Activated CD4-positive, alpha-beta T cell treated with anti-CD3 and anti-CD28 coated beads, Interleukin-2, amount 50 U/mL, for 4 hours (primary cell): ENCODE results near the gene SLA2.

Experiments
- DNase-seq, 2 experiments: peaks; one replicate each; pipeline ENCODE4 v3.0.0-alpha.2; 2020

SLA2 gene

DNA sequence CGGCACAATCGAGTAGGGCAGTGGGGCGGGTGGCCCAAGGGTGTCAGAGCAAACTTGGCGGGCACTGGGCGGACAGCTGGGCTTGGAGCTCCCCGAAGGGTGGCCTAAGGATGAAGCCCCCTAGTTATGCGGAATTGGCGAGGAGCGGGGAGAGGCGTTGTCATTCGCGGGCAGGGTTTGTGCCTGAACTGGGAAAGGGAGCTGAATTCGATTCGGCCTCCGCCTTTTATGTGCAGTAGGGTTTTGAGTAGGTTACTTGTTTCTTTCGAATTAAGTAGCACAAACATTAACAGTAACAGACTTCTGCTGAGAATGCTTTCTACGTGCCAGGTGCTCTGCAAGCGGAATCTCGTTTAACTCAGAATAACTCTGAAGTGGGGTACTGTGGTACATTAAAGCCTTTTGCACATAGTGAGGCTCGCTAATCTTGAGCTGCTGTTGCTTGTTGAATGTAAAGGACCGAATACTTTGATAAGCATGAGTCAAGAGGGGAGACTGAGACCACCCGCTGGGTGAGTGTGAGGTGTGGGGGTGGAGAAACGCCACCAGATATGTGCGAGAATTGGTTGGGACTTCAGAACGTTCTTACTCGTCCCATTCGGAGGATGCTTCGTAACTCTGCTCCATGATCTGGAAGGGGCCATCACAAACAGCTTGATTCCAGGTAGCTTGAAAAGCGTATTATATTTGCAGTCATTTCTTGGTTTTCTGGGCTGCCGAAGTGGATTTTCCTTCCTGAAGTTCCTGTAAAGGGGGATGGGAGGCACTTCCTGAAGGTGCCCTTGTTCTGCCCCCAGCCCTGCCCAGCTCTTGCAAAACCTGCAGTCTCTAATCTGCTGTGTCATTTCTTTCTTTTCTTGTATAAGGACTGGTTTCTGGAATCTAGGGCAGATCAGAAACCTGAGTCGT lies 39.6 kb downstream of the SLA2 start:
- no peak for DNase-seq

DNA sequence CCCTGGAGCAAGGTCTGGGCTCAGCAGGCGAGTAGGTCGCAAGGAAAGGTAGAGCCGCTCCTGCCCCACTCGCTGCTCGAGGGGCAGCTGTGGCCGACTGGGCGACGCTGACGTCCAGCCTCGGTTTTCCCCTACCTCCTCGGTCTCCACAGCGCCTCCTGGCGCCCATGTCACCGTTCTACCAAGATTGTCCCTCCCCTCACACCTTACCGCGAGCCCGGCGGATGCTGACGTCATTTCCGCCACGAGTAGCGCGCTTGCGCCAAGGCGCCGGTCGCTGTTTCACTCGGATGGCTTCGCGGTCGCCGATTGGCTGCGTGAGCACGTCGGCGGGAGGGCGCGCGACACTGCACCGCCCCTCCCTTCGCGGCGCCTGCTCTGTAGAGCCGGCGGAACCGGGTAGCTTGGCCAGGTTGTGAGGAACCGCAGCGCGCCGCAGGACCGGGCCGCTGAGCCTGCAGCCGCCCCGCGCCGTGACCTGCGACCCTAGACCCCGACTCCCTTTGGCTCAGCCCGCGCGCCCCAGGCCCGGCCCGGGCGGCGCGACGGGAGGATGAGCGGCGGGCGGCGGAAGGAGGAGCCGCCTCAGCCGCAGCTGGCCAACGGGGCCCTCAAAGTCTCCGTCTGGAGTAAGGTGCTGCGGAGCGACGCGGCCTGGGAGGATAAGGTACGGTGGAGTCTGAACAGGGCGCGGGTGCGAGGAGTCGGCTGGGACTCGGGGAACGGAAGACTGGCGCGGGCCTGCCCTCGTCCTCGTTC lies 40.4 kb downstream of the SLA2 start, which contains the start of gene RAB5IF:
Gene RAB5IF (plus strand): TSS at position 381 of the 759 bp plus-strand sequence. CDS start 173 bp downstream, at position 554.
- peak; percentile 98 for DNase-seq

DNA sequence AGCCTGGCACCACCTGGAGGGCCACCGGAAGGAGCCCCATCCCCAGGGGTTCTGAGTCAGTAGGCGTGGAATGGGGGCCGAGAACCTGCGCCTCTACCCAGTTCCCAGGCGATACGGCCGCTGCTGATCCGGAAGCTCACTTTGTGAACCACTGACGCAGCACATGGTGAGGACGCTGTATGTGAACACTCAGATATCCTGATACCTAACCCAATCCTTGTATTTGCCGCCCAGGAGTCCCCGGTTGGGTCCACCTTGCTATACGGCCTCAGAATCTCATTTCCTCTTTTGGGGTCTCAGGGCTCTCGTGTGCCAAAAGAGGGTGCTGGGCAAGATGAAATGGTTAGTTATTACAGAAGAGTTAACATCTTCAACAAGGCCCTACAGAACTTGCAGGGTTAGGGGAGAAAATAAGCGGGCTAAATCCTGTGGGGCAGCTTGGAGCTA lies 41.0 kb downstream of the SLA2 start:
- DNase-seq, result peak; percentile 33 to 41

DNA sequence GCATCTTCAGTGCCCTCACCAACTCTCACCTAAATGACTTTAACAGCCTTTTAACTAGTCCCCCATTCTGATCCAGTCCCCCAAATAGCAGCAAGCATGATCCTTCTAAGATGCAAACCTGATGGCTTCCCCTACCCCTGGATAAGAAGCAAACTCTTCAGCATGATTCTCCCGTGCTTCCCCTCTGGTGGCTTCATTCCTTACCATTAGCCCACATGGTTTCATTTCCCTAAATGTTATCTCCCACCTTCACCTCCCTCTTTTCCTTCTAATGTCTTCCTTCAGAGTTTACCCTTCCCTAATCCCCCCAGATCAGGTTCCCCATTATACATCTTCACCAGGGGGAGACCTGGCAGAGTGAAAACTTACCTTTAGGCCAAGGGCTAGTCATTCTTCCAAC lies 44.5 kb downstream of the SLA2 start:
- DNase-seq, result no peak

DNA sequence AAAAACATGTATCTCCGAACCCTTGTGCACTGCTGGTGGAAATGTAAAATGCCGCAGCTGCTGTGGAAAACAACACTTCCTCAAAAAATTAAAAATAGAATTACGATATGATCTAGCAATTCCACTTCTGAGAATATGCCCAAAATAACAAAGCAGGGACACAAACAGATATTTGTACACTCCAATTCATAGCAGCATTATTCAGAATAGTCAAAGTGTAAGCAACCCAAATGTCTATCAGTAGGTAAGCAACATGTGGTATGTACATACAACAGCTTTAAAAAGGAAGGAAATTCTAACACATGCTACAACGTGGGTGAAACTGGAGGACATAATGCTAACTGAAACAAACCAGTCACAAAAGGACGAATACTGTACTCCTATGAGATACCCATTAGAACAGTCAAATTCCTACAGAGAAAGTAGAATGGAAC lies 46.1 kb downstream of the SLA2 start:
- DNase-seq, result no peak

DNA sequence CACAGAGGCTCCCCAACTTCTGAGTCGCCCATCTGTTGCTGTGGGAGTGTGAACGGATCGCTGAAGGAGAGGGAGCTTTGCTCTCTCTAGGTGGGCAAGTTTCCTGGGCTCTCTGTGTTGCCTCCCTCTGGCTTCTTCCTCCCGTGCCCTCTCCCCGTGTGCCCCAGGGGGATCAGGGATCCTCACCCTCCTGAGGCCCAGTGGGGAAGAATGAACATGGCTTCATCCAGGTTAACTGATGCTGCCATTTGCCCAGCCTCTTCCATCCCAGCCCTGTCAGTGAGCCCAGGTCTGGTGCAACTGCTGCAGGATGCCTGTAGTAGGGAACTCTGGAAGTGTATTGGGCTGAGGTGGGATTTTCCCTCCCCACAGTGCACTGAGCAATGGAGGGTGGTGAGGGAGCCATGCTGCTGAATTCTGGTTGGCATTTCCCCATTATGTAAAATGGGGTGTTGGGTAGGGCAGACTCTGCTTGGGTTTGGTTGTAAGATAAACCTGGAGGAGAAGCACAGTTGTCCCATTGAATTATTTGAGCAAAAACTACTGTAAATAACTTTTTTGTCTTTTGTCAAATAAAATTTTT lies 52.6 kb downstream of the SLA2 start:
- no peak for DNase-seq

DNA sequence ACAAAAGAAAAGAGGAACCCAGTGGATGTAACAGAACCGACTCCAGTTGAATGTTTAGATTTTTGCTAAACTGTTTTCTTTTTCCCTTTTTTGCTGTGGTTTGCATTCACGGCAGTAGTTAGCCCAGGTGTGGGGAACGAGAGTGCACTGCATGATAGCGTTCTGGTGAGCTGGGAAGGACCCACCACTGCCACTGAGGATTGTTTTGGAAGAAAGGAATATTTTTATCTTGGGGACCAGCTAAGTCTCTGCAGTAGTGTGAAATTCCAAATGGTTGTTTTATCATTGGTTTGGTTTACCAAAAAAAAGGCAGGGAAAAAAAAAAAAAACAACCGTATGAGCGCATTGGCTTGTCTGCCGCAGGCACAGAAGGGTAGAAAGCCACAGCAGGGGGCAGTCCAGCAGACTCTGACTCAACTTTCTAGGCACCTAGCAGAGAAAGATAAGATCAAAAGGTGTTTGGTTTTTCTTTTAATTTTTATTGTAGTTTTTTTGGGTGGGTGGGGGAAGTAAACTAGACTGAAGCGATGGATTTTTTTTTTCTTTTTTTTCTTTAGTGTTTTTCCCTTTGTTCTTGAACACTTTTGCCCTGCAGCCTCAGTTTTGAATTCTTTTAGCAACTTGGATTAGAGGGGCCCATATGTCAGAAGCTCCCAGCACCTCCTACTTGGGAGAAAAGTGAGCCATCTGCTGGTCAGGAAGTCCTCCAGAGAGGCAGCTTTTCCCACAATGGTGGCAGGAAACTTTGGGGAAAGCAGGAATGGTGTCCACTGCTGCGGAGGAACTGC lies 53.9 kb downstream of the SLA2 start:
- DNase-seq, result peak; percentile 59 to 68

DNA sequence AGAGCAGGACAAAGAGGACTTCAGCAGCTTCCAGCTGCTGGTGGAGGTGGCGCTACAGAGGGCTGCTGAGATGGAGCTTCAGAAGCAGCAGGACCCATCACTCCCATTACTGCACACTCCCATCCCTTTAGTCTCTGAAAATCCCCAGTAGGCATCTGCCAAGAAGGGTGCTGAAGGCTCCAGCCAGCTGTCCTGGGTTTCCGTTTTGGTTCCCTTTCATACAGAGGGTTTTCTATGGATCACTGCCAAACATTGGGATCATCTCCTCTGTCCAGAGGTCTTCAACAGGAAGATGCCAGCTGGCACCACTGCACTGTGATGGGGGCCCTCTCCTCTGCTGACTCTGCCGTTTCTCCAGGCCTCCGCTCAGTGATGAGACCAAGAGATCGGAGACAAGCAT lies 54.7 kb downstream of the SLA2 start:
- no peak for DNase-seq

DNA sequence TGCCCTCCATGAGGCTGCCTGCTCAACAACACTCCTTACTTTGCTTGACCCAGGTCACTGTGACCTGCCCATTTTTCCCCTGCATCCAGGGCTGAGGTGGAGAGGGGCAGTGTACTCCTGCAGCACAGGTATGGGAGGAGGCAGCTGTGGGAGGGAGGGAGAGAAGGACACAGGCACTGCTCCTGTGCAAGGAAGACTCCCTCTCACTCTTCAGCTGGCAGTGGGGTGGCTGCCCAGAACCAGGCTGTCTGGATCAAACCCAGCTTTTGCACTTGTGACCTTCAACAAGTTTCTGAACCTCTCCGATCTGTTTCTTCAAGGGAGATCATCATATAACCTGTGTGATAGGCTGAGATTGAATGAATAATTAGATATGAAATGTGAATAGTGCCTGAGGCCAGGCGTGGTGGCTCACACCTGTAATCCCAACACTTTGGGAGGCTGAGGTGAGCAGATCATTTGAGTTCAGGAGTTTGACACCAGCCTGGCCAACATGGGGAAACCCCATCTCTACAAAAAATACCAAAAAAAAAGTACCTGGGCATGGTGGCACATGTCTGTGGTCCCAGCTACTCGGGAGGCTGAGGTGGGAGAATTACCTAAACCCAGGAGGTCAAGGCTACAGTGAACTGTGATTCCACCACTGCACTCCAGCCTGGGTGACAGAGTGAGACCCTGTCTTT lies 58.5 kb downstream of the SLA2 start:
- DNase-seq, result no peak

DNA sequence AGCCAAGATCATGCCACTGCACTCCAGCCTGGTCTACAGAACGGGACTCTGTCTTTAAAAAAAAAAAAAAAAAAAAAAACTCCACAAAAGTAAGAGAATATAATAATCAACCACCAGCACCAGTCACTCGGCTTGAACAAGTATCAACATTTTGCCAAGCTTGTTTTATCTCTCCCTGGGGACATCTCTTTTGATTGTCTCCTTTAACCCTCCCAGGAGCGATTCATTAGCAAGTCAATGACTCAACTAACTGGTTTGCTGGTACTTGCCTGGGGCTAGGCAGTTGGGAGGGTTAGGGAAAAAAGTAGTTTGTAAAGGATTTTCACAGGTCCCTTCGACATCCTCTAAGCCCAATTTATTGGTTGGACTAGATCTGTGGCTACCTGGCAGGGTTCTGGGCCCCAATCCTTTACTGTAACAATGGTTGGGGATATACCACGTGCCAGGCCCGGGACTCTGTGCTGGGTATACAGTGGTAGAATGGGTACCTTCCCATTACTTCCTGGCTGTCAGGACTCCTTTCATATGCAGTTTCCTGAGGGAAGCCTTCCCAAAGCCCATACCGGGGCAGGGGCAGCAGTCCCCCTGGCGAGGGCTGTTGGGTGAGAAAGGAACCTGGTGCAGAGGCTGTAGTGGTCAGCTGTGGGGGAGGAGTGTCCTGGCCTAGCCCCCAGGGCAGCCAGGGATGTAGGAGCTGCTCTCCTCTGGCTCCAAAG lies 60.4 kb downstream of the SLA2 start:
- no peak for DNase-seq

DNA sequence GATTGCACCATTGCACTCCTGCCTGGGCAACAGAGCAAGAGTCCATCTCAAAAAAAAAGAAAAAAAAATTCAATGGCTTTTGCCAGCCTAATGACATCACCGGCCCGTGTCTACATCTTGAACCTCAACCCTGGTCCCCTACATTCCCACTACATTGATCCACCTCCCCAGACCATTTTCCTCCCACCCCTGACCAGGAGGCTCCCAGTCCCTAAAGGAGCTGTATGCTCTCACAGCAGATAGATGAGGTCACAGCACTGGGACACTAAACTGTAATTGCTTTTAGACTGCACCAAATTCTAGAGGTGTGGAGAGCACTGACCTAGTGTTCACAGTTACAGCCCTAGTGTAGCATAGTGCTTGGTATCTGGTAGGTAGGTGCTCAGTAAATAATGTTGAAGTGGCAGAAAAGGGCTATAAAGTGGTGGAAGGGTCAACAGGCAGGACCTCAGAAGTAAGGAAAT lies 61.9 kb downstream of the SLA2 start:
- DNase-seq, result no peak

DNA sequence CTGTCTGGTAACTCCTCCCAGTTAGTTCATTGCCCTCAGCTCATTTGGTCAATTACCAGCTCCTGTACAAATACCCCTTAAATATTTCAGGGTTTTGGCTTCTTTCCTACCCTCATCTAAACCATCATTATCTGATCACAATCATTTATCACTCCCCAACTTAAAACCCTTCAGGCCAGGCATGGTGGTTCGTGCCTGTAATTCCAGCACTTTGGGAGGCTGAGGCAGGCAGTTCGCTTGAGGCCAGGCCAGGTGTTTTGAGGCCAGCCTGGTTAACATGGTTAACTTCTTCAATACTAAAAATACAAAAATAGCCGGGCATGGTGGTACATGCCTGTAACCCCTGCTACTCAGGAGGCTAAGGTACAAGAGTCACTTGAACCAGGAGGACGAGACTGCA lies 63.2 kb downstream of the SLA2 start:
- no peak for DNase-seq

DNA sequence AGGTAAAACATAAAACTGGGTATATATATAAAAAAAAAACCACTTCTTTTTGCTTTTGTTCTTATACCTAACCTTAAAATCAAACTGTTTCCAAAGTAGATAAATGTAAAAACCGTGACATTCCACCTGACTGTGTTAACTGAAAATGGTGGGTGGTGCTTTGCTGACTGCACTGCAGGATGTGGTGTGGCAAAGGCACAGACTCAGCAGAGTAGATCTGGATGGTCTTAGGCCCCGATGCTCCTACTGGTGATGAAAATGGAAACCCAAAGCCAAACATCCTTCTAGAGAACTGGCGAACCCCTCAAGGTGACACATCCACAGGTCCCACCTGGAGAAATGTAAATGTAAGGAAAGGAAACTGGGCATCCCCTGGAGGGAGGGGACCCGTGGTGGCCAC lies 63.7 kb downstream of the SLA2 start:
- no peak for DNase-seq

DNA sequence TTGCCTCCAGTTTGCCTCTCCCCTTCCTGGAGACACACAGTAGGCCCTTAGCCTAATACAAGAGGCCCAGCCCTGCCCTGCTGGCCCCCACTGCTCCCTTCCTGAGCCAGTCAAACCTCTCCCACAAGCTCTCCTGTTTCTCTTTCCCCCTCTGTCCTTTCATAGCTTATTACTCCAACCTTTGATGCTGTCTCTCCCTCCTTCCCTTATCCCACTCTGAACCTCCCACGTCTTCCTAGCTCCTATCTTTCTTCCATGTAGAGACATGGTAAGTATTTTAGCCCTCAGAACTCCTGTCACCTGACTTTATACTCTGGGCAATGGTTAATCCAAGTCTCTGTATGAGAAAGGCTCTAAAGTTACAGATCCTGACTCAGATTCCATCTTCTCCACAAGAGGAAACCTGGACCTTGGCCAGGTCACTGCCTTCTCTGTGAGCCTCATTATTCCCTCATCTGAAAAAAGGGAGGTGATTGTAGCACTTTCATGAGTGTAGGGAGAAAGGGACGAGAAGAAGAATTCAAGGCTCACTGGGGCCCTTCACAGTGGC lies 65.9 kb downstream of the SLA2 start:
- DNase-seq, result no peak

DNA sequence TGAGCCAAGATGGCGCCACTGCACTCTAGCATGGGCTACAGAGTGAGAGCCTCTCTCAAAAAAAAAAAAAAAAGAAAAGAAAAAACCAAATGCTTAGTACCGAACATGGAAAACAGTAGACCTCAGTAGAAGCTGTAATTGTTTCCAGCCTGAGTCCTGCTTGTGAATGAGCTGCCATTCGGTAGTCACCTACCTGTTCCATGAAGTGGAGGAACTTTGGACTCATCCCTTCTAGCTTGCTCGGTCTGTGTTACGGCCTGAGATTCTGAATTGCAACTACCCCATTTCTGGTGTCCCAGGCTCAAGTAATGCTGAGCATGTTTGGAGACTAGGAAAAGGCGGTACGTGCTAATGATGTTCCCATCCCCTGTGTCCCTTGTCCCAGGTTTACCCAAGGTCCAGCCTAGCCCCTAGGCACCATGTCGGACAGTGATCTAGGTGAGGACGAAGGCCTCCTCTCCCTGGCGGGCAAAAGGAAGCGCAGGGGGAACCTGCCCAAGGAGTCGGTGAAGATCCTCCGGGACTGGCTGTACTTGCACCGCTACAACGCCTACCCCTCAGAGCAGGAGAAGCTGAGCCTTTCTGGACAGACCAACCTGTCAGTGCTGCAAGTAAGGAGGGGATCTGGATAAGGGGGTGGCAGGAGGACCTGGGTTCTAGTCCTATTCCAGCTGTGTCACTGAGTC lies 67.5 kb downstream of the SLA2 start:
- DNase-seq, result no peak

DNA sequence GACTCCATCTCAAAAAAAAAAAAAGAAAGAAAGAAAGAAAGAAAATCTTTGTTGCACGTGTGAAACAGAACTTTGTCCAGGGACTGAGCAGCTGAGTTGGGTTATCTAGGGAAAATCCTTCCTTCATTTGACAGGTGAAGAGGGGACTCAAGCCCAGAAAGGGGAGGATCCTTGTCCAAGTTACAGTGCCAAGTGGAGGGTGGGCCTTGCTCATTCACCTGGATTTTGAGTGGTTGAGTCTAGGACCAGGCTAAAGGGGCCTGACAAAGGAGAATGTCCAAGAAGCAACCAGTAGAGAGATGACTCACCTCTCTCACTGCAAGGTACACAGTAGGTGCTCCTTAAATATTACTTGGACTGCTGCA lies 69.9 kb downstream of the SLA2 start:
- no peak for DNase-seq

DNA sequence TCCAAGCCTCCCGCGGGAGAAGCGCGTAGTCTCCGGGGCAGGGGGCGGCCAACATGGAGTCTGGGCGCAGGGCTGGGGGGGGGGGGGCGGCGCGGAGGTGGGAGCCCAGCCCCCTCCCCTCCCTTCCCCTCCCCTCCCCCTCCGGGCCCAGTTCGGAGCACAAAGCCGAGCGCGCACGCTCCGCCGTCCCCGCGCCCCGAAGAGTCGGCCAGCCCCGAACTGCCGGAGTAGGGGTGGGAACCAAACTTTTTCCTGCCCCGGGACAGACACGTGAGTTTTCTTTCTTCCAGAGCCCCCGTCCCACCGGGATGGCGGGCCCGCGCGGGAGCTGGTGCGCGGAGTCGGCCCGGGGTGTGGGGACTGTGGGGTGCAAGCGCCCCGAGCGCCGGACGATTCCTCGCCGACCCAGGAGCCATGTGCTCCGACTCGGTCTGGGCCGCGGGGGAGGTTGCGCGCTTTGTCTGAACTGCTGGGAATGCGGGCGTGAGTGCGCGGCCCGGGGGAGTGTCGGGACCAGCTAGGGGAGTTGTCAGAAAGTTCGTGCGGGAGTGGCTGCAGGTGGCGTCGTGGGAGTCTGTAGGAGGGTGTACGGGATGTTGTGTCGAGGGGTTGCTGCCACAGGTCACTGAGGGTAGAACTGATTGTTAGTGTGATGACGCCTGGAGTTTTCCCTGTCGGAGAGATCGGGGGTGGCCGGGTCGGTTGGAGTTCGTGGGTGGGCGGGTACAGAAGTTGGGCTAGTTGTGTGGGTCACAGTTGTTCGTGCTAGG lies 71.4 kb downstream of the SLA2 start:
- peak; percentile 62 to 68 for DNase-seq

DNA sequence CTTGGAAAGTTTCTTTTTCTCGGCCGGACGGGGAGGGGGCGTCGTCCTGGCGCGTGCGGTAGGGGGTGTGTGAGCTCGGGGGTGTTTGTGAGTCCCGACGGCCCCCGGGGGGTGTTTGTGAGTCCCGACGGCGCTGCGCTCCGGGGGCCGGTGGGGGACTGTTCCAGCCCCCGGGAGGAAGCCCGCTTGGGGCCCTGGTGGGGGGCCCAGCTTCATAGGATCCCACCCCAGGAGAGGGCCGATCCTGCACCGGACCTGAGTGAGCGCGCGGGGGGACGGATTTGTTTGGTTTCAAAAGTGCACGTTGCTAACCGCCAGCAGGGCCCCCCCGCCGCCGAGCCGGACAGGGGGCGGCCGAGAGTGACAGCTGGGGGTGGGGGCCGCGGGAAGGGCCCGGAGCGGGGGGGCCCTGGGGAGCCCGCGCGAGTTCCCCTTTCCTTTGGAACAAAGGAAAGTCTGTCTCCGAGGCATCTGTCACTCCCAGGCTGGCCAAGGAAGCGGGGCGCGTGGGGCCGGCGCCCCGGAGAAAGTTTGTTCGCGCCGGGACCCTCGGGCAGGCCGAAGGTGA lies 72.1 kb downstream of the SLA2 start:
- peak; percentile 12 for DNase-seq

DNA sequence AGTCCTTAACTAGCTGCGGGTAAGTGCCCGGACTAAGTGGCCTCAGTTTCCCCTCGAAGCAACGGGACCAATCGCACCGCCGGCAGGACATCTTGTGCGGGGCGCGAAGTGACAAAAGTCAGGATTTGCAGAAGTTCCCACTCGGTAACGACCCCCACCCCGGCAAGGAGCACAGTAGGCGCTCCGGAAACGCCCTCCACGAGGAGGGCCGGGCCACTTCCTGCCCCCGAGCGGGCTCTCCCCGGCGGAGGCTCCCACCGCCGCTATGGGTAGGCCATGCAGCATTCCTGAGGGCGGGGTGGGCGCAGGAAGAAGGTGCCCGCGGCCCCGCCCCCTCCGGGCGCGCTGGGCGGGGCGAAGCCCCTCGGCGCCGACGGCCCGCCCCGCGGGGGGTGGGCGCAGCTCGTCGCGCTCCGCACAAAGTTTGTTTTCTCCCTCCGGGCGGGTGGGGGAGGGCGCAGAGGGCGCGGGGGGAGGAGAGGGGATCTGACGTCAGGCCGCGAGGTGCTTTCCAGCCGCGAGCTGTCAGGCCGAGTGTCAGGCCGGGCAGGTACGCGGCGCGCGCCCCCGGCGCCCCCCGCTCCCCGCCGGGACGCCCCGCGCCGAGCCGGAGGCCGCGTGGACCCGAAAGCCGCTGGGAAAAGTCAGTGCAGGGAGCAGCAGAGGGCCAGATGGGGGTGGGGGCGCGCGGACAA lies 72.7 kb downstream of the SLA2 start, which contains the start of gene TGIF2:
Gene TGIF2 (plus strand): TSS at position 495 of the 695 bp plus-strand sequence. CDS start 5,178 bp downstream, outside the sequence.
- DNase-seq, result peak; percentile 89
